ENCODE results near the gene DTX1. TPM values are rescaled to one million over a fixed set of nuclear protein-coding genes. Genes with fewer than 3 reads are reported as not detected.

Gene DTX1
- total RNA-seq, 1 donor, result not detected

DNA sequence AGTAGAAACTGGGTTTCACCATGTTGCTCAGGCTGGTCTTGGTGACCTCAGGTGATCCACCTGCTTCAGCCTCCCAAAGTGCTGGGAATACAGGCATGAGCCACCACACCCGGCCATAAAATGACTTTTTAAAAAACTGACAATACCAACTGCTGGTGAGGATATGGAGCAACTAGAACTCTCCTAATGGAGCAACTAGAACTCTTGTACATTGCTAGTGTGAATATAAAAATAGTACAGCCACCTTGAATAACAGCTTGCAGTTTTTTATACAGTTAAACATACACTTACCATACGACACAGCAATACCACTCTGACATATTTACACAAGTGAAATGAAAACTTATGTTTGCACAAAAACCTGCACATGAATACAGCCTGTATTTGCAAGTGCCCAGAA, 90.5 kb downstream of the DTX1 start:
- DNase-seq (ENCODE audit: low read depth), result no peak
- no peak overlapping the region for H3K4me3 ChIP-seq (ENCODE audit: low read depth, low read length)
- TF ChIP-seq, protein P1, sequence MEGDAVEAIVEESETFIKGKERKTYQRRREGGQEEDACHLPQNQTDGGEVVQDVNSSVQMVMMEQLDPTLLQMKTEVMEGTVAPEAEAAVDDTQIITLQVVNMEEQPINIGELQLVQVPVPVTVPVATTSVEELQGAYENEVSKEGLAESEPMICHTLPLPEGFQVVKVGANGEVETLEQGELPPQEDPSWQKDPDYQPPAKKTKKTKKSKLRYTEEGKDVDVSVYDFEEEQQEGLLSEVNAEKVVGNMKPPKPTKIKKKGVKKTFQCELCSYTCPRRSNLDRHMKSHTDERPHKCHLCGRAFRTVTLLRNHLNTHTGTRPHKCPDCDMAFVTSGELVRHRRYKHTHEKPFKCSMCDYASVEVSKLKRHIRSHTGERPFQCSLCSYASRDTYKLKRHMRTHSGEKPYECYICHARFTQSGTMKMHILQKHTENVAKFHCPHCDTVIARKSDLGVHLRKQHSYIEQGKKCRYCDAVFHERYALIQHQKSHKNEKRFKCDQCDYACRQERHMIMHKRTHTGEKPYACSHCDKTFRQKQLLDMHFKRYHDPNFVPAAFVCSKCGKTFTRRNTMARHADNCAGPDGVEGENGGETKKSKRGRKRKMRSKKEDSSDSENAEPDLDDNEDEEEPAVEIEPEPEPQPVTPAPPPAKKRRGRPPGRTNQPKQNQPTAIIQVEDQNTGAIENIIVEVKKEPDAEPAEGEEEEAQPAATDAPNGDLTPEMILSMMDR (IDR thresholded peaks at IDR 0.05; ENCODE audit: insufficient read depth, low read length), result no peak

Other genes starting within 250 kb of the DTX1 start
- 1.4 and 7.8 TPM in 2 replicates for gene OAS1, start 149.8 kb upstream of the DTX1 start, total RNA-seq (ENCODE audit: low replicate concordance)
- gene OAS3, start 118.3 kb upstream of the DTX1 start, total RNA-seq (ENCODE audit: low replicate concordance), result 3.9 and 5.3 TPM in 2 replicates
- gene OAS2, start 78.2 kb upstream of the DTX1 start, total RNA-seq (ENCODE audit: low replicate concordance), result 2.0 and 3.7 TPM in 2 replicates
- not detected in 2 replicates for gene RASAL1, start 79.0 kb downstream of the DTX1 start, total RNA-seq (ENCODE audit: low replicate concordance)
- not detected in 2 replicates for gene CFAP73, start 93.0 kb downstream of the DTX1 start, total RNA-seq (ENCODE audit: low replicate concordance)
- 31.2 and 107 TPM in 2 replicates for gene DDX54, start 128.7 kb downstream of the DTX1 start, total RNA-seq (ENCODE audit: low replicate concordance)
- 13.5 and 16.3 TPM in 2 replicates for gene RITA1, start 129.0 kb downstream of the DTX1 start, total RNA-seq (ENCODE audit: low replicate concordance)
- 11.4 and 20.4 TPM in 2 replicates for gene TPCN1, start 164.7 kb downstream of the DTX1 start, total RNA-seq (ENCODE audit: low replicate concordance)